ENCODE measurements around the gene ASB13.
"Not testable (repeated sequence)": the region's sequence is repeated elsewhere in the genome, so short reads cannot be mapped to it uniquely, and the experiment has no call there.

Gene ASB13

GRCh38 chr10:5603848-5604170, 62.6 kb downstream of the ASB13 start:
- DNase-seq, result no peak

GRCh38 chr10:5603091-5603847, 63.1 kb downstream of the ASB13 start:
- DNase-seq, result no peak

- no peak for DNase-seq
These were observed 64.4 kb downstream of the ASB13 start for GRCh38 chr10:5601826-5602495.

- DNase-seq, result no peak
These were observed 65.5 kb downstream of the ASB13 start for GRCh38 chr10:5600908-5601307.

GRCh38 chr10:5599613-5600520, 66.5 kb downstream of the ASB13 start:
- no peak for DNase-seq

GRCh38 chr10:5598085-5598690, 68.2 kb downstream of the ASB13 start:
- no peak for DNase-seq

- no peak for DNase-seq
These were observed 69.6 kb downstream of the ASB13 start for GRCh38 chr10:5596611-5597341.

GRCh38 chr10:5595994-5596471, 70.4 kb downstream of the ASB13 start:
- peak; percentile 73 for DNase-seq

GRCh38 chr10:5595591-5595990, 70.8 kb downstream of the ASB13 start:
- DNase-seq, result no peak

GRCh38 chr10:5595095-5595494, 71.3 kb downstream of the ASB13 start:
- no peak for DNase-seq

GRCh38 chr10:5594271-5595049, 71.9 kb downstream of the ASB13 start:
- DNase-seq, result no peak

- not testable (repeated sequence) for DNase-seq
These were observed 73.0 kb downstream of the ASB13 start for GRCh38 chr10:5593347-5593746.

- no peak for DNase-seq
These were observed 74.3 kb downstream of the ASB13 start for GRCh38 chr10:5592070-5592469.

- DNase-seq, result no peak
These were observed 75.0 kb downstream of the ASB13 start for GRCh38 chr10:5591336-5591824.

- no peak for DNase-seq
These were observed 75.6 kb downstream of the ASB13 start for GRCh38 chr10:5590816-5591215.

- DNase-seq, result no peak
These were observed 76.5 kb downstream of the ASB13 start for GRCh38 chr10:5589661-5590511.

- DNase-seq, result no peak
These were observed 77.3 kb downstream of the ASB13 start for GRCh38 chr10:5589011-5589660.
